MM.1S (cell line): ENCODE measurements around the gene P2RX5.
A peak's percentile ranks its signal among the peaks of the same experiment; 100 is the strongest.

Experiments used
- DNase-seq: peaks from one replicate; pipeline ENCODE4 v3.0.0-alpha.2; 2015
- H2AFZ ChIP-seq: fragments of 300-600 bp; sonication (generic); 2 replicates; pipeline ENCODE4 v1.6.0; 2016; ENCODE audit warnings: antibody characterized with exemption, low read length
- H3F3A ChIP-seq: fragments of 300-600 bp; sonication (generic); 2 replicates; pipeline ENCODE4 v1.6.1; 2016; ENCODE audit warnings: mild to moderate bottlenecking, antibody characterized with exemption, low read length, moderate library complexity, mixed read lengths; ENCODE audit not compliant: insufficient read depth
- H3K27ac ChIP-seq: fragments of 300-600 bp; sonication (generic); 2 replicates; pipeline ENCODE4 v1.5.1; 2016; ENCODE audit warnings: mild to moderate bottlenecking, low read length
- H3K27me3 ChIP-seq: fragments of 300-600 bp; sonication (generic); replicated peaks from 2 replicates; pipeline ENCODE4 v1.6.0; 2016; ENCODE audit warnings: low read length; ENCODE audit not compliant: insufficient read depth
- H3K36me3 ChIP-seq: fragments of 300-600 bp; sonication (generic); replicated peaks from 2 replicates; pipeline ENCODE4 v1.6.1; 2016; ENCODE audit warnings: mild to moderate bottlenecking, low read length, mixed read lengths; ENCODE audit not compliant: insufficient read depth
- H3K4me1 ChIP-seq: fragments of 300-600 bp; sonication (generic); 2 replicates; pipeline ENCODE4 v1.6.1; 2016; ENCODE audit warnings: low read length, mixed read lengths
- H3K4me2 ChIP-seq: fragments of 300-600 bp; sonication (generic); 2 replicates; pipeline ENCODE4 v1.6.0; 2016; ENCODE audit warnings: low read depth, low read length
- H3K4me3 ChIP-seq: fragments of 300-600 bp; sonication (generic); 2 replicates; pipeline ENCODE4 v1.5.1; 2016; ENCODE audit warnings: low read length, mixed read lengths
- H3K79me2 ChIP-seq: fragments of 300-600 bp; sonication (generic); 2 replicates; pipeline ENCODE4 v1.6.1; 2016; ENCODE audit warnings: mixed run types, low read length, mixed read lengths
- H3K9ac ChIP-seq: fragments of 300-600 bp; sonication (generic); 2 replicates; pipeline ENCODE4 v1.6.1; 2016; ENCODE audit warnings: low read length, mixed read lengths
- H3K9me2 ChIP-seq: fragments of 300-600 bp; sonication (generic); replicated peaks from 2 replicates; pipeline ENCODE4 v1.6.1; 2016; ENCODE audit warnings: mild to moderate bottlenecking, low read length, mixed read lengths; ENCODE audit not compliant: insufficient read depth
- H3K9me3 ChIP-seq: fragments of 300-600 bp; sonication (generic); replicated peaks from 2 replicates; pipeline ENCODE4 v1.6.1; 2016; ENCODE audit warnings: mild to moderate bottlenecking, low read length, mixed read lengths; ENCODE audit not compliant: insufficient read depth
- H4K20me1 ChIP-seq: fragments of 300-600 bp; sonication (generic); 2 replicates; pipeline ENCODE4 v1.6.1; 2016; ENCODE audit warnings: mild to moderate bottlenecking, low read length, moderate library complexity, mixed read lengths; ENCODE audit not compliant: insufficient read depth
- CTCF ChIP-seq: fragments of 300-600 bp; sonication (generic); IDR thresholded peaks from 2 replicates; pipeline ENCODE4 v1.5.1; 2016; ENCODE audit warnings: antibody characterized with exemption, low read length, mixed read lengths
- EZH2 ChIP-seq: fragments of 300-600 bp; sonication (generic); optimal IDR thresholded peaks from 2 replicates; pipeline ENCODE3; 2017; ENCODE audit warnings: low read depth, mild to moderate bottlenecking, antibody characterized with exemption, low read length, mixed read lengths
- EZH2phosphoT487 ChIP-seq: fragments of 300-600 bp; sonication (generic); IDR thresholded peaks from 2 replicates; pipeline ENCODE4 v1.6.1; 2018; ENCODE audit warnings: antibody characterized with exemption, low read length

The P2RX5 gene

GRCh38 chr17:3723556-3724377 lies 27.8 kb upstream of the P2RX5 start, which contains the start of gene HASPIN:
TSS of gene HASPIN (plus strand) at chr17:3723903. CDS start at chr17:3723936, 33 bp downstream.
- Histone ChIP-seq H3F3A (0 out of 2 replicates have a peak, but pooled peaks cover 4% of the 10 kb centered on the region), H3K4me2 (peak within 1 kb of the TSS; percentile 99), H3K9ac (peak within 1 kb of the TSS; percentile 84), H2AFZ (peak within 1 kb of the TSS; percentile 77), H3K4me3 (peak within 1 kb of the TSS; percentile 90), H3K27me3 (no peaks in the 10 kb centered on the region), H3K4me1 (peaks cover 18% of the 10 kb centered on the region), H3K27ac (peak within 1 kb of the TSS; percentile 64), H3K36me3 (no peaks in the 10 kb centered on the region; the same call in 1 of the 2 replicates), H4K20me1 (no peaks in the 10 kb centered on the region), H3K79me2 (peaks cover 55% of the 10 kb centered on the region), H3K9me2 (no peaks in the 10 kb centered on the region), H3K9me3 (no peaks in the 10 kb centered on the region)
- TF ChIP-seq EZH2 (no peak), EZH2phosphoT487 (no peak), CTCF (peak; percentile 15)
- DNase-seq, result peak; percentile 95

- H3K79me2 ChIP-seq, result peaks cover 55% of the 10 kb centered on the region
These were observed 27.2 kb upstream of the P2RX5 start for GRCh38 chr17:3723188-3723555.

GRCh38 chr17:3722716-3723115 lies 26.8 kb upstream of the P2RX5 start:
- Histone ChIP-seq H2AFZ (peak overlapping the region; percentile 77; the same call in 1 of the 2 replicates), H3K4me2 (peak overlapping the region; percentile 99), H3K27ac (no peak overlapping the region), H3K9ac (peak overlapping the region; percentile 84), H3F3A (0 out of 2 replicates have a peak, but pooled peaks cover 4% of the 10 kb centered on the region), H3K27me3 (no peaks in the 10 kb centered on the region), H3K9me3 (no peaks in the 10 kb centered on the region), H3K79me2 (peaks cover 50% of the 10 kb centered on the region), H3K4me3 (peak overlapping the region; percentile 90), H3K4me1 (peaks cover 18% of the 10 kb centered on the region), H3K9me2 (no peaks in the 10 kb centered on the region), H4K20me1 (no peaks in the 10 kb centered on the region), H3K36me3 (no peaks in the 10 kb centered on the region; the same call in 1 of the 2 replicates)
- no peak for TF ChIP-seq CTCF
- no peak for TF ChIP-seq EZH2phosphoT487
- no peak for TF ChIP-seq EZH2
- DNase-seq, result no peak

More at GRCh38 chr17:3723188-3723555, 27.2 kb upstream of the P2RX5 start:
- Histone ChIP-seq H3F3A (0 out of 2 replicates have a peak, but pooled peaks cover 4% of the 10 kb centered on the region), H3K9me3 (no peaks in the 10 kb centered on the region), H3K27me3 (no peaks in the 10 kb centered on the region), H3K27ac (peak overlapping the region; percentile 64), H3K9me2 (no peaks in the 10 kb centered on the region), H4K20me1 (no peaks in the 10 kb centered on the region), H3K4me2 (peak overlapping the region; percentile 99), H3K9ac (peak overlapping the region; percentile 84), H2AFZ (peak overlapping the region; percentile 77), H3K36me3 (no peaks in the 10 kb centered on the region; the same call in 1 of the 2 replicates), H3K4me1 (peaks cover 18% of the 10 kb centered on the region), H3K4me3 (peak overlapping the region; percentile 90)
- TF ChIP-seq EZH2, result no peak
- no peak for TF ChIP-seq EZH2phosphoT487
- TF ChIP-seq CTCF, result no peak
- DNase-seq, result no peak
